ENCODE data around the gene SLC51A. TPM values are rescaled to one million over a fixed set of nuclear protein-coding genes. Genes with fewer than 3 reads are reported as not detected.
A peak's percentile ranks its signal among the peaks of the same experiment; 100 is the strongest.

The SLC51A gene
- total and polyA plus RNA-seq, 2 of the 13 experiments (the other 11 are each of a cell fraction or from before 2014, with no cell fraction given), result 4.3 to 48.8 TPM

GRCh38 chr3:196198771-196199753, 17.3 kb upstream of the SLC51A start:
- intact Hi-C loops (cut with micrococcal nuclease; ENCODE audit: unreplicated experiment), result no loop called here
- peak overlapping the region; percentile 46; the same call in 1 of the 2 replicates for H3K4me2 ChIP-seq (ENCODE audit: low read depth, low read length)
- no peak overlapping the region for H3K9ac ChIP-seq (ENCODE audit: insufficient read depth, low read depth, low read length)
- 35% methylated on average over 15 of the region's 19 CpGs for WGBS (ENCODE audit: low lambda C conversion rate)
- TF ChIP-seq KAT2B (IDR thresholded peaks at IDR 0.05; ENCODE audit: borderline replicate concordance, low read depth, low read length) (no peak), STAG1 (CRISPR knock-in tag; IDR thresholded peaks at IDR 0.05) (peak; percentile 61), CCDC6 (CRISPR knock-in tag; IDR thresholded peaks at IDR 0.05) (no peak), TEAD3 (CRISPR knock-in tag; optimal IDR thresholded peaks at IDR 0.05; ENCODE audit: borderline replicate concordance) (peak; percentile 27), ZNF687 (CRISPR knock-in tag; IDR thresholded peaks at IDR 0.05) (peak; percentile 59), ZNF563 (CRISPR knock-in tag; IDR thresholded peaks at IDR 0.05) (no peak), SMC3 (IDR thresholded peaks at IDR 0.05; ENCODE audit: low read length) (peak; percentile 54), ZNF576 (CRISPR knock-in tag; IDR thresholded peaks at IDR 0.05) (peak; percentile 91; the same call in 1 of the 2 replicates), GTF2F1 (IDR thresholded peaks at IDR 0.05; ENCODE audit: low read length) (no peak), ZBTB38 (CRISPR knock-in tag; IDR thresholded peaks at IDR 0.05) (peak; percentile 30; the same call in 1 of the 2 replicates), SMAD3 (CRISPR knock-in tag; IDR thresholded peaks at IDR 0.05) (no peak), KLF12 (CRISPR knock-in tag; IDR thresholded peaks at IDR 0.05; ENCODE audit: borderline replicate concordance) (no peak), CTCF (CRISPR knock-in tag; IDR thresholded peaks at IDR 0.05) (peak; percentile 63), TBL1XR1 (IDR thresholded peaks at IDR 0.05; ENCODE audit: borderline replicate concordance, low read length, partially characterized antibody) (no peak), POLR2AphosphoS5 (IDR thresholded peaks at IDR 0.05; ENCODE audit: low read depth, low read length) (no peak), SALL1 (CRISPR knock-in tag; IDR thresholded peaks at IDR 0.05) (0 out of 2 replicates have a peak, but pooled peaks have one; percentile 22), ZNF263 (CRISPR knock-in tag; IDR thresholded peaks at IDR 0.05) (0 out of 2 replicates have a peak, but pooled peaks have one; percentile 14)
- peak; percentile 26 for DNase-seq (ENCODE audit: low spot score)
- H3K27ac ChIP-seq (ENCODE audit: extremely low read length, insufficient read depth, low read length), result no peak overlapping the region
- H3K27me3 ChIP-seq (ENCODE audit: control insufficient read depth in 1 of 2, insufficient read depth in 2 of 2, low read length in 2 of 2), result peaks cover 6 to 38% of the 10 kb centered on the region in 2 experiments; a peak in 3 of 5 replicates
- peak; percentile 47 for ATAC-seq
- peak overlapping the region in 1 of 3 experiments; percentile 19; a peak in 1 of 6 replicates for H3K4me3 ChIP-seq (replicated peaks in 1 of 3; ENCODE audit: insufficient read depth in 1 of 3, low read depth in 2 of 3, low read length in 3 of 3)
- no peak for FAIRE-seq
- no peaks in the 10 kb centered on the region for H3K79me2 ChIP-seq (ENCODE audit: insufficient read depth, low read length)
- POLR2A ChIA-PET, result no interaction called here
- no peaks in the 10 kb centered on the region for H3K36me3 ChIP-seq (replicated peaks in 1 of 2; ENCODE audit: control insufficient read depth in 1 of 2, insufficient read depth in 2 of 2, low read length in 2 of 2)
- BruUV-seq (replicated peaks), result no TSS peak
- H2AFZ ChIP-seq (ENCODE audit: low read length), result no peak overlapping the region
- in situ Hi-C loops (cut with HindIII; ENCODE audit: extremely low pct_ligation_motif_present, low pct_unique_long_range_greater_than_20kb), result loop anchor here (5.0 kb wide), 1 partner anchor 122 kb away; no protein-coding TSS in a partner anchor
- H3K4me1 ChIP-seq (ENCODE audit: insufficient read depth, low read length), result peaks cover 46% of the 10 kb centered on the region
- H3K9me3 ChIP-seq (ENCODE audit: low read length), result no peaks in the 10 kb centered on the region
- H4K20me1 ChIP-seq (ENCODE audit: insufficient read depth, low read length), result no peaks in the 10 kb centered on the region
- CTCF ChIA-PET (ENCODE audit: low intra/inter-chr PET ratio, low total read pairs), result no interaction called here
